Thoracic aorta (tissue), 2 donors: ENCODE measurements around the gene ZNF142. TPM values are rescaled to one million over a fixed set of nuclear protein-coding genes. Genes with fewer than 3 reads are reported as not detected.
A peak's percentile ranks its signal among the peaks of the same experiment; 100 is the strongest.

Experiments used
- ATAC-seq: fragments of 150-250 bp; one replicate; pipeline ENCODE4 v1.8.0; 2017; ENCODE audit warnings: low read depth; ENCODE audit not compliant: insufficient number of reproducible peaks, low FRiP score
- DNase-seq: peaks from one replicate; pipeline ENCODE4 v3.0.0-alpha.2; 2020; ENCODE audit warnings: low spot score
- H3K27ac ChIP-seq, 2 donors: fragments of 200-600 bp; sonication (generic); 1 replicate in 1 of 2; 2 replicates in 1 of 2; pipeline ENCODE4 v1.5.1; 2016; ENCODE audit warnings: mild to moderate bottlenecking in 2 of 2, moderate library complexity in 2 of 2
- H3K27me3 ChIP-seq: fragments of 200-600 bp; sonication (generic); replicated peaks from 2 replicates; pipeline ENCODE4 v1.6.0; 2016; ENCODE audit warnings: mild to moderate bottlenecking; ENCODE audit not compliant: insufficient read depth
- H3K36me3 ChIP-seq: fragments of 200-600 bp; sonication (generic); one replicate; pipeline ENCODE4 v1.5.1; 2016
- H3K4me1 ChIP-seq, 2 donors: fragments of 200-600 bp; sonication (generic); 1 replicate in 1 of 2; 2 replicates in 1 of 2; pipeline versions ENCODE4 v1.5.1 to v1.6.0; 2016; ENCODE audit warnings: low read depth in 2 of 2, mild to moderate bottlenecking in 1 of 2; ENCODE audit not compliant: control insufficient read depth in 1 of 2
- H3K4me3 ChIP-seq: fragments of 200-600 bp; sonication (generic); 2 replicates; pipeline ENCODE4 v1.5.1; 2016; ENCODE audit warnings: mild to moderate bottlenecking
- H3K9me3 ChIP-seq: fragments of 200-600 bp; sonication (generic); 2 replicates; pipeline ENCODE4 v1.5.1; 2016
- CTCF ChIP-seq: fragments of 200-600 bp; sonication (generic); IDR thresholded peaks from one replicate; pipeline ENCODE4 v1.5.1; 2019; ENCODE audit warnings: antibody characterized with exemption
- total RNA-seq, 2 donors: library from RNA; depleted of rRNA; stranded (reverse); fragments of >200 nt; gene quantifications; one replicate each; pipeline versions ENCODE4 v1.1.0 to v1.2.3, GENCODE V29; 2016

The ZNF142 gene
- total RNA-seq, result 10 to 100 TPM; 27.9 to 47.9 TPM

- peak within 1 kb of the TSS; percentile 36 to 54 for H3K27ac ChIP-seq
- DNase-seq, result peak; percentile 82
- ATAC-seq, result peak; percentile 50
- H3K36me3 ChIP-seq, result peaks cover 30% of the 10 kb centered on the region
- TF ChIP-seq CTCF, result no peak
- H3K4me3 ChIP-seq, result peak within 1 kb of the TSS; percentile 93
- H3K27me3 ChIP-seq, result no peaks in the 10 kb centered on the region
- H3K9me3 ChIP-seq, result no peaks in the 10 kb centered on the region
- peaks cover 3 to 19% of the 10 kb centered on the region in 2 donors for H3K4me1 ChIP-seq
Observed at GRCh38 chr2:218659258-218659987, at the start of gene ZNF142, which contains the start of gene BCS1L. ZNF142 (minus strand) TSS chr2:218659623; CDS start chr2:218656429, 3,194 bp downstream. BCS1L (plus strand) TSS chr2:218659683; CDS start chr2:218660988, 1,305 bp downstream.

GRCh38 chr2:218708086-218708485 is 48.7 kb upstream of the ZNF142 start:
- DNase-seq, result no peak
- Histone ChIP-seq H3K4me1 (peaks cover 3 to 16% of the 10 kb centered on the region in 2 donors), H3K9me3 (no peaks in the 10 kb centered on the region), H3K4me3 (no peak overlapping the region), H3K27ac (no peak overlapping the region), H3K27me3 (no peaks in the 10 kb centered on the region), H3K36me3 (no peaks in the 10 kb centered on the region)
- no peak for ATAC-seq
- TF ChIP-seq CTCF, result no peak

GRCh38 chr2:218703341-218703740 is 43.9 kb upstream of the ZNF142 start:
- Histone ChIP-seq H3K27me3 (no peaks in the 10 kb centered on the region), H3K9me3 (no peaks in the 10 kb centered on the region), H3K36me3 (peaks cover 18% of the 10 kb centered on the region), H3K4me1 (no peaks in the 10 kb centered on the region), H3K27ac (no peak overlapping the region), H3K4me3 (no peak overlapping the region)
- DNase-seq, result no peak
- TF ChIP-seq CTCF, result no peak
- no peak for ATAC-seq

GRCh38 chr2:218701806-218702205 is 42.4 kb upstream of the ZNF142 start:
- no peak for TF ChIP-seq CTCF
- no peak overlapping the region for H3K27ac ChIP-seq
- ATAC-seq (no peak), DNase-seq (no peak)
- H3K36me3 ChIP-seq, result peaks cover 23% of the 10 kb centered on the region
- H3K4me3 ChIP-seq, result no peak overlapping the region
- H3K4me1 ChIP-seq, result no peaks in the 10 kb centered on the region
- no peaks in the 10 kb centered on the region for H3K9me3 ChIP-seq
- no peaks in the 10 kb centered on the region for H3K27me3 ChIP-seq

GRCh38 chr2:218698885-218699284 is 39.5 kb upstream of the ZNF142 start:
- H3K4me1 ChIP-seq, result no peaks in the 10 kb centered on the region
- no peak overlapping the region for H3K4me3 ChIP-seq
- H3K9me3 ChIP-seq, result no peaks in the 10 kb centered on the region
- no peak for ATAC-seq
- peaks cover 40% of the 10 kb centered on the region for H3K36me3 ChIP-seq
- no peak for DNase-seq
- no peaks in the 10 kb centered on the region for H3K27me3 ChIP-seq
- H3K27ac ChIP-seq, result no peak overlapping the region
- no peak for TF ChIP-seq CTCF
